CD4-positive, alpha-beta T cell treated with Interleukin-17A for 1 hour (primary cell): ENCODE data around the gene RLBP1.
A peak's percentile ranks its signal among the peaks of the same experiment; 100 is the strongest.
"Not testable (repeated sequence)": the region's sequence is repeated elsewhere in the genome, so short reads cannot be mapped to it uniquely, and the experiment has no call there.

Experiments used
- DNase-seq: peaks from one replicate; pipeline ENCODE4 v3.0.0-alpha.2; 2020

RLBP1 gene

GRCh38 chr15:89221543-89221942 is at the start of gene RLBP1:
RLBP1 (minus strand) TSS chr15:89221579; CDS start chr15:89218975, 2,604 bp downstream.
- no peak for DNase-seq

DNA sequence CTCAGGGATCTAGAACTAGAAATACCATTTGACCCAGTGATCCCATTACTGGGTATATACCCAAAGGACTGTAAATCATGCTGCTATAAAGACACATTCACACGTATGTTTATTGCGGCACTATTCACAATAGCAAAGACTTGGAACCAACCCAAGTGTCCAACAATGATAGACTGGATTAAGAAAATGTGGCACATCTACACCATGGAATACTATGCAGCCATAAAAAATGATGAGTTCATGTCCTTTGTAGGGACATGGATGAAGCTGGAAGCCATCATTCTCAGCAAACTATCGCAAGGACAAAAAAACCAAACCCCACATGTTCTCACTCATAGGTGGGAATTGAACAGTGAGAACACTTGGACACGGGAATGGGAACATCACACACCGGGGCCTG is 28.8 kb upstream of the RLBP1 start:
- not testable (repeated sequence) for DNase-seq

DNA sequence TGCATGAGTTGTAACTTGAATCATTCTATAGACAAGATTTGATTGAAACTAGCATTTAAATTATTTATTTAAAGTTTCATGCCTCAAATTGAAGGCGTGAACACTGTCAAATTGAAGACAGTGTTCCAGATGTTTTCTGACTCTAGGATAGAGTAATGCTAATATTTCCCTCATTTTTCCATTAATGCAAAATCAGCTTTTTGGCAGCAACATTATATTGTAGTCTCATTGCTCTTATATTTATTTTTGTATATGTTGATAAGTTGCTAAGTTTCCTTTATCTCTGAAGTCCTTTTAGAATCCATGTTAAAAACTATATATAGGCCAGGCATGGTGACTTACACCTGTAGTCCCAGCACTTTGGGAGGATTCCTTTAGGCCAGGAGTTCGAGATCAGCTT is 27.2 kb upstream of the RLBP1 start:
- no peak for DNase-seq

DNA sequence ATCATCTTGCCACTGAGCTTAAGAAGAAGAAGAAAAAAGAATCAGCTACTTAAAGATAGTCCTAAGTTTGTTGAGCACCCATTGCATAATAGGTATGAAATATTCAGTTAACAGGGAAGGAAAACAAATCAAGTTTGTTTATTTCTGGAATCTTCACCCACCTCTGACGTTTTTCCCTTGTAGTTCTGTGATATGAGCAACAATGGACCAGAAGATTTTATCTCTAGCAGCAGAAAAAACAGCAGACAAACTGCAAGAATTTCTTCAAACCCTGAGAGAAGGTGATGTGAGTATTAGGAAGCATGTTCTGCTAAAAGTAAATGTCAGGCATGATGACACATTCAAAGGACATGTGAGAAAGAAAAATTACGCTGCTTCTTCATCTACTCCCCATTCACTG is 26.1 kb upstream of the RLBP1 start:
- no peak for DNase-seq

DNA sequence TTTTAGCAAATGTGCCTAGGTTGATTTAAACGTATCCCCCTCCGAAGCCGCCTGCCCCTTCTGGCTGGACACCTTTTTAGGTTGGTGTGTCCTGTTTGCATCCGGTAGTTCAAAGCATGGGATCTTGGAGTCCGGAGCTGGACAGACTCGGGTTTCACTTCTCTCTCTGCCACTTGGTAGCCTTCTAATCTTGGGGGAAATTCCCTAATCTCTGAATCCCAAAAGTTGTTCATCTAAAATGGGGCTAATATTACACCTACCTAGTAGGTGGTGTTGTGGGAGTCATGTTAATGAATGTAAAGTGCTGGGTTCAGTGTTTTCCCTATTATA is 23.2 kb upstream of the RLBP1 start:
- DNase-seq = no peak

- DNase-seq = peak; percentile 96
Measured at GRCh38 chr15:89243691-89244573, 22.6 kb upstream of the RLBP1 start, which contains the start of gene FANCI. FANCI (plus strand) TSS chr15:89243979; CDS start chr15:89247648, 3,669 bp downstream.

DNA sequence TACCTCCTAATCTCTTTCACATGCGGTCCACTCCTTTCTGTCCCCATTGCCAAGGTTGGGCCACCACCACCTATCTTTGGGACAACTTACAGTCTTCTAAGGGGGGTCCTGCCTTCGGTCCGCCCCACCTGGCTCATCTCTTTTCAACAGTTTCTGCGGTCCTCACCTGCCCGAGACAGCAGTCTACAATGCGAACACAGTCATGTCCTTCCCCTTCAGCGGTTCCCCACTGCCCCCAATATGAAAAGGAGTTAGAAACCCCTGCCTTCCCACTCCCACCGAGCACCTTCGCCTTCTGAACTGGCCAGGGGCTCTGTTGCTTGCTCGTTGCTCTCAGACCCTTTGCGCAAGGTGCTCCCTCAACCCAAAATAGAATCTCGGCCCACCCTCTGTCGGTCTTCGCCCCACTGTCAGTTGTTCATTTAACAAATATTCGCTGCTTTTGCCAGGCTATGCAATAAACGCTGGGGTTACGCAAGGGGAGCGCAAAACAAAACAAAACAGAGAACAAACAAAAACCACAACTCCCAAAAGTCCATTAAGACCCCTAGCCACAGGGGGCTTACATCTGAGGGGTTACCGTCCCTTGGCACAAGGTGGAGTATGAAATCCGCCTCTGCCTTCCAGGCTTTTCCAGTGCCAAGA is 21.8 kb upstream of the RLBP1 start:
- no peak for DNase-seq

DNA sequence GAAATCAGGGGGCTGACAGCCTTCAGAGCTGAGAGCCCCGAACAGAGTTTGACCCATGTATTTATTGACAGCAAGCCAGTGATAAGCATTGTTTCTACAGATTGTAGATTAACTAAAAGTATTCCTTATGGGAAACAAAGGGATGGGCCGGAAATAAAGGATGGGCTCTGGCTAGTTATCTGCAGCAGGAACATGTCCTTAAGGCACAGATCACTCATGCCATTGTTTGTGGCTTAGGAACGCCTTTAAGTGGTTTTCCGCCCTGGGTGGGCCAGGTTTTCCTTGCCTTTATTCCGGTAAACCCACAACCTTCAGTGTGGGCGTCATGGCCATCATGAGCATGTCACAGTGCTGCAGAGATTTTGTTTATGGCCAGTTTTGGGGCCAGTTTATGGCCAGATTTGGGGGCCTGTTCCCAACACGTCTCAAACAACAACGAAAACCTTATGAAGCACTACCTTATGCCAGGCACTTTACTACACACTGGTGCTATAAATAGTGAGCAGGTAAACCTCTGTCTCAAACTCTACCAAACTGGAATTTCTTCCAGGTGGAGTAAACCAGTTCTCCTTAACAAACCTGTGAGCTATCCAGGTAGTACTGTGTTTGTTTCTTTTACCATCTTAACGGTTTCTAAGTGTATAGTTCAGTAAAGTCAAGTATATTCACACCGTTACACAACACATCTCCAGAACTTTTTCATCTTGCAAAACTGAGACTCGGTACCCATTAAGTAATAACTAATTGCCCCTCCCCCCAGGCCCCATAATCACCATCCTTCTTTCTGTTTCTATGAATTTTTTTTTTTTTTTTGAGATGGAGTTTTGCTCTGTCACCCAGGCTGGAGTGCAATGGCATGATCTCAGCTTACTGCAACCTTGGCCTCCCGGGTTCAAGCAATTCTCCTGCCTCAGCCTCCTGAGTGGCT is 18.8 kb upstream of the RLBP1 start:
- not testable (repeated sequence) for DNase-seq

DNA sequence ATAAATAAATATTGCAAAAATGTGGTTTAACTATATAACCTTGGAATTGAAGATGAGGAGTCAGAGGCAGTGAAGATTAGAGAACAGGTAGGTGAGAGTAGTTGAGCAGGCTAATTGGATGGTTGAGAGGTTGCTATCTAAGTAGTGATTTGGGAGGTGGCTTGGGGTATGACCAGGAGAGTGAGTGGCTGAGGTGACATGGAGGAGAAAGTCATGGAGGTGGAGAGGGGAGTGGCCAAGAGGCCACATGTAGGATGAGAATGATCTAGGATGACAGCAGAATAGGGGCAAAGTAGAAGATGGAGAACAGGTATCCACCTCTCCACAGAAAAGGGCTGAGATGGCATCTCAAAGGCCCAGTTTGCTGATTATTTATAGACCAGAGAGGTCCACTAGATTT is 10.5 kb upstream of the RLBP1 start:
- DNase-seq = no peak

GRCh38 chr15:89230277-89230676 is 8.9 kb upstream of the RLBP1 start:
- no peak for DNase-seq

GRCh38 chr15:89227425-89227824 is 6.0 kb upstream of the RLBP1 start:
- DNase-seq = no peak

- no peak for DNase-seq
Measured at GRCh38 chr15:89226359-89227221, 5.2 kb upstream of the RLBP1 start.

DNA sequence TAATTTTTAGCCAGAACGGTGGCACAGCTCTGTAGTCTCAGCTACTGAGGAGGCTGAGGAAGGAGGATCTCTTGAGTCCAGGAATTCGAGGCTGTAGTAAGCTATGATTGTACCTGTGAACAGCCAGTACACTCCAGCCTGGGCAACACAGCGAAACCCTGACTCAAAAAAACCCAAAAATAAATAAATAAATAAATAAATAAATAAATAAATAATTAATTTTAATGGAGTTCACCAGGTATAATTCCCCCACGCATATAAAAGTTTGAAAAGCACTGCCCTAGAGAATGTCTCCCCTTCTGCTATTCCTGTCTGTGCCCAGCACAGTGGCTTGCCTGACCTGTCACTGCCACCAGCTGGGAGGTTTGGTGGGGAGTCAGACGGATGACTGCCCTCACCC is 4.2 kb upstream of the RLBP1 start:
- DNase-seq = no peak

- no peak for DNase-seq
Measured at GRCh38 chr15:89218531-89218930, 2.8 kb downstream of the RLBP1 start.

DNA sequence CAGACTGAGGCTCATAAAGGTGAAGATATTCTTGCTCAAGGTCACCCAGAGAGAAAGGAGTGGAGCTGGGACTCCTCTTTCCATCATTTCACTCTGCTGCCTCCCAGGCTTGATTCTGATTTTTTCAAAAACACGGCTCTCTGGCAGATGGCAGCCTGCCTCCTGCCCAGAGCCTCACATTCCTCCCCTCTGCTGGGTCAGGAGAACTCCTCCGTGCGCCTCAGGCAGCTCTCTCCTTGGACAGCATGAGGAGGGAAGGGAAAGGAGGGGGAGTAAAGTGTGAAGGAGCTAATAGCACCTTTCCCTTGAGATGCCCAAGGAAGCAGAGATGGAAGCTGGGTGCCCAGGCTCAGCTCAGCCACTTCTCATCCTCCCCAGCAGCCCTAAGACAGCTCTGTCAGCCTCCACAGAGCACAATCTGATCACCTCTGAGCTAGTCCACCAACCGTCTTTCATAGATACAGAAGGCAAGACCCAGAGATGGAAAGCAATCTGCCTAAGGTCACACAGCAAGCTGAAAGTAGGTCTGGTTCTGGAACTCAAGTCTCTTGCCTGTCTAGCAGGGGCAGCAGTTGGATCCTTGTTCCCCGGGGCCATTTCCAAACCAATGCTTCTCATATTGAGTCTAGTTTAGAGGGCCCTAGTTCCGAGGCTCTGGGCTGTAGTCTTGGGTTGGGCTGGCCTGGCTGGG is 3.5 kb downstream of the RLBP1 start:
- no peak for DNase-seq

DNA sequence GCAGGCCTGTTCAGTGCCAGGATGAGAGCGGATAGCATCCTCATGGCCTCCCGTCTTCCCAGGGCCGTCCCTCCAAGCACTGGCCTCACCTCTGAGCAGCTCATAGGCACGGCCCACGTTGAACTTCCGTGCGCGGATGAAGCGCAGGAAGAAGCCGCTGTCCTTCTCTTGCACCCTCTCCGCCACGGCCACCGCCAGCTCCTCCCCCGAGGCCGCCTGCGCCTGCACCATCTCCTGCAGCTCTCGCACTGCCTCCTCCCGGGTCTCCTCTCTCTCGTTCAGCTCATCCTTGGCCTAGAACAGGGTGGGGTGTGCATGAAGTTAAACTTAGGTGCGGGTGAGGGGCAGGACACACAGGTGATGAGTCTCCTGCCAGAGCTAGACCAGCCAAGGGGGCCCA is 4.3 kb downstream of the RLBP1 start:
- no peak for DNase-seq

- no peak for DNase-seq
Measured at GRCh38 chr15:89215627-89216026, 5.8 kb downstream of the RLBP1 start.

DNA sequence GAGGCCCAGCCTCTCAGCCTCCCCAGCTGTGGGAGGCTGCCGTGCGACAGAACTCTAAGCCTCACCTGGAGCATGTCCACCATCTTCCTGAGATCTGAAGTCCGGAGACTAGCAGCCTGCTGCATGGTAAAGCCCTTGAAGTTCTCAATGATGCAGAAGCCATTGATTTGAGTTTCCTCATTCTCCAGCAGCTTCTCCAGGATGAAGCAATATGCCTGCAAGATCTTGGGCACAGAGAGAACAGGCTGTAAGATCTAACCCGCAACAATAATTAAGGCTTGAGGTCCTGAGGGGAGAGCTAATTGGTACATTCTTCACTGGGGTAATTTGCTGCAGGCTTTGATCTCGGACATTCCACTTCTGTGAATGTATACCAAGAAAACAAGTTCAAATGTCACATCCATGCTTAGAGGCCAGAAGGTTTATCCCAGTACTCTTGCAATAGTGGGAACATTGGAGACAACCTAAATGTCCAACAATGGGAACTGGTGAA is 9.7 kb downstream of the RLBP1 start:
- no peak for DNase-seq

DNA sequence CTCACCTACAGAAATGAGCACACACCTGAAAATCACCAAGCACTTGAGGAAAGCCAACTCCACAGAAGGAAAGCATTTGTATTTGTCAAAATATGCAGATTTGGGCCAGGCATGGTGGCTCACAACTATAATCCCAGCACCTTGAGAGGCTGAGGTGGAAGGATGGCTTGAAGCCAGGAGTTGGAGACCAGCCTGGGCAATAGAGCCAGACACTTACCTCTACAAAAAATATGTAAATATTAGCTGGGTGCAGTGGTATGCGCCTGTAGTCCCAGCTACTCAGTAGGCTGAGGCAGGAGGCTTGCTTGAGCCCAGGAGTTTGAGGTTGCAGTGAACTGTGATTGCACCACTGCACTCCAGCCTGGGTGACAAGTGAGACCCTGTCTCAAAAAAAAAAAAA is 12.3 kb downstream of the RLBP1 start:
- no peak for DNase-seq

DNA sequence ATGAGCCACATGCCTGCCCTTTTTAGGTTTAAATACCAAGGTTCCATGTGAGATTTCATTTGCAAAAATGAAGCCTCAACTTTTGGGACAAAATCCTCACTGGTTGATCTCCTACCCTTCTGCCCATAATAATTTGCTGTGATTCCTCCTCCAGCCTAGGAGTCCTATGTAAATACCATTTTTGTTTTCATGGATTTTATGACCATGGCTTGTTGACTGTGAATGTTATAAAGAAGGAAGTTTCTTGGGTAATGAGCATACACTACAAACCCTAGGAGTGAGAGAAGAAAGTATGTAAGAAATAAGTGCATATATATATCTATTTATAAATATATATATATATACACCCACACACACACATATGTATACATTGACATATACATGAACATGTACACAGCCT is 13.1 kb downstream of the RLBP1 start:
- no peak for DNase-seq

DNA sequence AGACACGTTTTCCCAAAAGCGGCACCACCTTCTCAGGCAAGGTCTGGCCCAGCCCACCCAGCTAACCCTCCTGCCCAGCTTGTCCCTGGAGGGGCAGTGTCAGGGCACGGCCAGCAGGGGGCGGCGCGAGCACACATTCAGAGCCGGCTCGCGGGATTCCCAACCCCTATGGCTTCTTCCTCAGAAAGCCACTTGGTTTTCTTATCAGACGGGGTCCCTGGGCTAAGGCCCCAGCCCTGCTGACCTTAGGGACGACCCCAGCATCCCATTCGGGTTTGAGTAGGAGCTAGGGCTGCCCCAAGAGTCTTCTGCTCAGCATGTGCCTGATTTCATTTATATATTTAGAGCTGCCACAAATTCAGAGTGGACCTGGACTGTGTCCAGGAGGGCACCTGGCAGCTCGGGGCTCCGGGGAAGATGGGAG is 14.5 kb downstream of the RLBP1 start:
- DNase-seq = peak; percentile 69
